Progenitor cell of endocrine pancreas (in vitro differentiated cells): ENCODE measurements around the gene DTNB. TPM values are rescaled to one million over a fixed set of nuclear protein-coding genes. Genes with fewer than 3 reads are reported as not detected.

Experiments
- DNase-seq: peaks from one replicate; pipeline ENCODE4 v3.0.0; 2021; ENCODE audit warnings: low spot score; ENCODE audit not compliant: unreplicated experiment
- H3K27ac Mint-ChIP-seq: 2 replicates; pipeline ENCODE4 v1.8.0; 2021; ENCODE audit warnings: mild to moderate bottlenecking, moderate library complexity, mixed read lengths
- H3K27me3 Mint-ChIP-seq: 2 replicates; pipeline ENCODE4 v1.8.0; 2021; ENCODE audit warnings: mixed read lengths
- H3K36me3 Mint-ChIP-seq: 2 replicates; pipeline ENCODE4 v1.8.0; 2022; ENCODE audit warnings: mixed read lengths; ENCODE audit not compliant: insufficient read depth
- H3K4me1 Mint-ChIP-seq: 2 replicates; pipeline ENCODE4 v1.8.0; 2021; ENCODE audit warnings: low read depth, mixed read lengths
- H3K4me3 Mint-ChIP-seq: 2 replicates; pipeline ENCODE4 v1.8.0; 2021; ENCODE audit warnings: low read depth, mild to moderate bottlenecking, moderate library complexity, mixed read lengths
- H3K9me3 Mint-ChIP-seq: 2 replicates; pipeline ENCODE4 v1.8.0; 2021; ENCODE audit warnings: low read depth, mixed read lengths
- CTCF ChIP-seq: fragments of 200-600 bp; sonication (generic); IDR thresholded peaks from one replicate; pipeline ENCODE4 v1.5.0; 2021; ENCODE audit warnings: antibody characterized with exemption, mild to moderate bottlenecking; ENCODE audit not compliant: unreplicated experiment
- total RNA-seq: library from RNA; stranded (reverse); gene quantifications from 2 replicates; pipeline ENCODE4 v1.2.1, GENCODE V29; 2021

DTNB gene
- total RNA-seq, 1 donor from 2014 or later, result 29.3 TPM

- peaks cover 18% of the 10 kb centered on the region for H3K4me1 Mint-ChIP-seq
Observed at GRCh38 chr2:25494616-25495015, 178.8 kb downstream of the DTNB start.

GRCh38 chr2:25493207-25493606, 180.2 kb downstream of the DTNB start:
- DNase-seq, result no peak
- no peak for TF ChIP-seq CTCF
- no peaks in the 10 kb centered on the region for H3K9me3 Mint-ChIP-seq
- peaks cover 18% of the 10 kb centered on the region for H3K4me1 Mint-ChIP-seq
- no peak overlapping the region for H3K4me3 Mint-ChIP-seq
- H3K27ac Mint-ChIP-seq, result peak overlapping the region; percentile 1
- no peaks in the 10 kb centered on the region for H3K27me3 Mint-ChIP-seq
- H3K36me3 Mint-ChIP-seq, result peaks cover 2% of the 10 kb centered on the region

More at GRCh38 chr2:25494616-25495015, 178.8 kb downstream of the DTNB start:
- H3K27ac Mint-ChIP-seq, result no peak overlapping the region
- H3K4me3 Mint-ChIP-seq, result no peak overlapping the region
- H3K9me3 Mint-ChIP-seq, result no peaks in the 10 kb centered on the region
- no peak for TF ChIP-seq CTCF
- no peaks in the 10 kb centered on the region for H3K27me3 Mint-ChIP-seq
- peaks cover 2% of the 10 kb centered on the region for H3K36me3 Mint-ChIP-seq
- DNase-seq, result no peak

- Mint-ChIP-seq H3K36me3 (peaks cover 4% of the 10 kb centered on the region), H3K4me3 (no peak overlapping the region), H3K27ac (no peak overlapping the region), H3K9me3 (no peaks in the 10 kb centered on the region), H3K4me1 (peaks cover 18% of the 10 kb centered on the region), H3K27me3 (no peaks in the 10 kb centered on the region)
- DNase-seq, result no peak
- no peak for TF ChIP-seq CTCF
Observed at GRCh38 chr2:25492726-25493125, 180.7 kb downstream of the DTNB start.

- peaks cover 4% of the 10 kb centered on the region for H3K36me3 Mint-ChIP-seq
- H3K4me1 Mint-ChIP-seq, result peaks cover 18% of the 10 kb centered on the region
- no peak overlapping the region for H3K4me3 Mint-ChIP-seq
- H3K27me3 Mint-ChIP-seq, result no peaks in the 10 kb centered on the region
- H3K9me3 Mint-ChIP-seq, result no peaks in the 10 kb centered on the region
- no peak overlapping the region for H3K27ac Mint-ChIP-seq
- no peak for DNase-seq
- TF ChIP-seq CTCF, result no peak
Observed at GRCh38 chr2:25491966-25492532, 181.3 kb downstream of the DTNB start.

GRCh38 chr2:25491003-25491696, 182.2 kb downstream of the DTNB start:
- Mint-ChIP-seq H3K4me1 (peaks cover 18% of the 10 kb centered on the region), H3K9me3 (no peaks in the 10 kb centered on the region), H3K36me3 (peaks cover 4% of the 10 kb centered on the region), H3K4me3 (no peak overlapping the region), H3K27ac (no peak overlapping the region), H3K27me3 (no peaks in the 10 kb centered on the region)
- TF ChIP-seq CTCF, result no peak
- DNase-seq, result no peak
